Omental fat pad (tissue), 4 donors: Measurements from ENCODE around the gene OR6F1. TPM values are rescaled to one million over a fixed set of nuclear protein-coding genes. Genes with fewer than 3 reads are reported as not detected.
"Not testable (repeated sequence)": the region's sequence is repeated elsewhere in the genome, so short reads cannot be mapped to it uniquely, and the experiment has no call there.

Source experiments
- ATAC-seq: fragments of 150-250 bp; one replicate; pipeline ENCODE4 v1.9.1; 2016; ENCODE audit warnings: mild to moderate bottlenecking, moderate library complexity; ENCODE audit not compliant: low FRiP score
- DNase-seq: peaks from one replicate; pipeline ENCODE4 v3.0.0-alpha.2; 2019; ENCODE audit warnings: low spot score
- total RNA-seq, 4 donors: library from RNA; depleted of rRNA; stranded (reverse); fragments of >200 nt; gene quantifications; one replicate each; pipeline ENCODE4 v1.1.0, GENCODE V29; 2016
- TF ChIP-seq, protein P1 (sequence below), 3 donors: fragments of 450-650 bp; IDR thresholded peaks; one replicate each; pipeline ENCODE4 v1.5.1; 2016 to 2017; ENCODE audit warnings: antibody characterized with exemption in 3 of 3, mild to moderate bottlenecking in 3 of 3, moderate library complexity in 2 of 3

The OR6F1 gene
- not detected for total RNA-seq

DNA sequence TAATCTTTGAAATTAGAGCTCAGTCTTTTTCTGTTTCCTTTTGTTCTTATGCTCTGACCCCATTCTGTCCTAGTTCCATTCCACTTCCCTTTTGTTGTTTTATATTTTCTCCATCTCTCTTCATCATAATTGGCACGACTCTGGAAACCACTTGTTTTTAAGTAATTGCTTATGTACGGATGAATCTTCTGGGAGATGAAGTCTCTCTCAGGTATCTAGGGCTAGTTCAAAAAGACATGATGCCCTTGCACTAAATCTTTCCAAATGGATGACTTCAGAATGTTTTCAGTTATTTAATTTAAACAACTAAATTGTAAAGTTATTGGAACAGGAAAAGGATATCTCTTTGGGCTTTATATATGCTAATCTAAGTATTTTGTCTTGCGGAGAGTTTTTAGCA lies at the start of gene OR6F1:
Gene OR6F1 (minus strand): TSS at position 101 of the 400 bp plus-strand sequence. CDS start 3,891 bp downstream, outside the sequence.
- no peak for ATAC-seq
- no peak for DNase-seq
- TF ChIP-seq, protein P1, sequence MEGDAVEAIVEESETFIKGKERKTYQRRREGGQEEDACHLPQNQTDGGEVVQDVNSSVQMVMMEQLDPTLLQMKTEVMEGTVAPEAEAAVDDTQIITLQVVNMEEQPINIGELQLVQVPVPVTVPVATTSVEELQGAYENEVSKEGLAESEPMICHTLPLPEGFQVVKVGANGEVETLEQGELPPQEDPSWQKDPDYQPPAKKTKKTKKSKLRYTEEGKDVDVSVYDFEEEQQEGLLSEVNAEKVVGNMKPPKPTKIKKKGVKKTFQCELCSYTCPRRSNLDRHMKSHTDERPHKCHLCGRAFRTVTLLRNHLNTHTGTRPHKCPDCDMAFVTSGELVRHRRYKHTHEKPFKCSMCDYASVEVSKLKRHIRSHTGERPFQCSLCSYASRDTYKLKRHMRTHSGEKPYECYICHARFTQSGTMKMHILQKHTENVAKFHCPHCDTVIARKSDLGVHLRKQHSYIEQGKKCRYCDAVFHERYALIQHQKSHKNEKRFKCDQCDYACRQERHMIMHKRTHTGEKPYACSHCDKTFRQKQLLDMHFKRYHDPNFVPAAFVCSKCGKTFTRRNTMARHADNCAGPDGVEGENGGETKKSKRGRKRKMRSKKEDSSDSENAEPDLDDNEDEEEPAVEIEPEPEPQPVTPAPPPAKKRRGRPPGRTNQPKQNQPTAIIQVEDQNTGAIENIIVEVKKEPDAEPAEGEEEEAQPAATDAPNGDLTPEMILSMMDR (IDR thresholded peaks at IDR 0.05), result no peak

DNA sequence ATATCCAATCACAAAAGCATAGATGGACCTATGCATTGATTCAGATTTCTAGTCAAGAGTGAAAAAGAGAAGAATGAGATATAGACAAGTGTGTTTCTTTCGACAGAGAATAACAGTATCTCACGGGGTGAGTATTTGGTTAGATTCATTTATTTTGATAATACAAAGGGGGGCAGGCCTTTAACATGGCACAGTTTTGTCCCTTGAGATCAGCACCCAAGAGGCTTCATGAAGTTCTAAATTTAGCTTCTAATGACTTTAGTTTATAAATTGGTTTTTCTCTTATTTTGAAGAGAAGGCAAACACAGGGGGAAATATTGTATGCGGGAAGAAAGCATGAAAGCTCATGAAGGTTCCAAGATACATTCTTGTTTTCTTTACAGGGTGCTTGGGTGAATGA lies 44.0 kb upstream of the OR6F1 start, which contains the start of gene OR1C1:
Gene OR1C1 (minus strand): TSS at position 101 of the 400 bp plus-strand sequence. CDS start 2,150 bp downstream, outside the sequence.
- DNase-seq, result no peak
- TF ChIP-seq, protein P1 (IDR thresholded peaks at IDR 0.05), result no peak
- ATAC-seq, result no peak

DNA sequence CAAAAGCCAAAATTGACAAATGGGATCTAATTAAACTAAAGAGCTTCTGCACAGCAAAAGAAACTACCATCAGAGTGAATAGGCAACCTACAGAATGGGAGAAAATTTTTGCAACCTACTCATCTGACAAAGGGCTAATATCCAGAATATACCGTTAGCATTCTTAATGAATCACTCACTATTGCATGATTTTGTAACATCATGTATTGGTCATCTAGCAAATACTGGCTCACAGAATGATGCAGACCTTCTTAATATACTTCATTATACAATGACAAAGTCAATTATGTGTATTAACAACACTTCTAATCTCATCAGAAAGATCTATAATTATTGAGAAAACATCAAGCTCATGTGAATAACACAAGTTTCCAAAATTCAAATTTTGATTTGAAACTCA lies 37.9 kb upstream of the OR6F1 start:
- not testable (repeated sequence) for DNase-seq, ATAC-seq

DNA sequence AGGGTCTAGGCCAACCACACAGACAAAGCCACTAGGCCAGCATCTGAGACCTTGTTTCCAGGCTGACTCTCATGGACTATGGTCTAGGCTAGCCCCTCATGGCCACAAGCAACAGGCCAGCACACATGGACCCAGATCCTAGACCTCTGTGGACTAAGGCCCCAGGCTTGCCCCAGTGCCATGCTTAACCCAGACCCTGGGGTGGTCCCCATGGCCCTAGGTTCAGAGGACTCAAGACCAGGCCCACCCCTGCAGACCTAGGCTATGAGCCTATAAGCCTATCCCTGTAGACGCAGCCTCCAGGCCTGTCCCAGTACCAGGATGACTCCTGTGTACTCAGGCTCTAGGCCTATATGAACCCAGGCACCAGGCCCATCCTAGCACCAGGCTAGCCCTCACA lies 33.4 kb upstream of the OR6F1 start:
- DNase-seq (no peak), ATAC-seq (no peak)
- TF ChIP-seq, protein P1 (IDR thresholded peaks at IDR 0.05), result no peak

DNA sequence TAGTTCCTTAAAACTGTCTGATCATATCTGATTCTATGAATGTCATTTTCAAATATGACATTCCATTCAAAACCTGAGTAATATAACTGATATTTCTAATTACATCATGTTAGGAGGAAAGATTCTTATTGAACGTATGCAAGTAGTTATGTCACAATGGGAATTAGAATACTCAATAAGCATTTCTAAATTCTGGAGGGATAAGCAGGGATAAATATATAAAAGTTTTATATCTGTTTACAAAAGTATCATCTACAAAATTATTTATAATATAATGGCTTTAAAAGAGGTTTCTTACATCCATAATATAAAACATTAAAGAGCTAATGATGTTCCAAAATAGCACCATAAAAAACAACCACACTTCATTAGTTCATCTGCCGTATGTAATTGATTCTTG lies 31.6 kb upstream of the OR6F1 start, which contains the start of gene OR14A2:
Gene OR14A2 (minus strand): TSS at position 101 of the 400 bp plus-strand sequence.
- ATAC-seq, result no peak
- TF ChIP-seq, protein P1 (IDR thresholded peaks at IDR 0.05), result no peak
- DNase-seq, result no peak

DNA sequence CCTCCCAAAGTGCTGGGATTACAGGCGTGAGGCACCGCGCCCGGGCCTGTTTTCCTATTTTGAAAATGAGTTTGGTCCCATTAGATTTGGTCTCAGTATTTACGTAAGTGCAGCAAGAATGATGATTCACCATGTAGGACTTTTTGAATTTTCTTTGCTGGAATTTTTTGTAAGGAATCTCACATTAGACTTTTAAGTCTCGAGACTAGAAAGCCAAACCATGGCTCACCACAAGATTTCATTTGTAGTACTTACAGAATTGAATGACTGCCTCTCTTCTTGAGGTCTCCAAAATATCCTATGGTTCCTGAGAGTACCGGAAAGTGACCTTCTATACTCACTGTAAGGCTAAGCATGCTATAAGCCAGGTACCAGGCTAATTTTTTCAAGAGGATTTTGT lies 31.2 kb upstream of the OR6F1 start:
- TF ChIP-seq, protein P1 (IDR thresholded peaks at IDR 0.05), result no peak
- DNase-seq (no peak), ATAC-seq (no peak)

DNA sequence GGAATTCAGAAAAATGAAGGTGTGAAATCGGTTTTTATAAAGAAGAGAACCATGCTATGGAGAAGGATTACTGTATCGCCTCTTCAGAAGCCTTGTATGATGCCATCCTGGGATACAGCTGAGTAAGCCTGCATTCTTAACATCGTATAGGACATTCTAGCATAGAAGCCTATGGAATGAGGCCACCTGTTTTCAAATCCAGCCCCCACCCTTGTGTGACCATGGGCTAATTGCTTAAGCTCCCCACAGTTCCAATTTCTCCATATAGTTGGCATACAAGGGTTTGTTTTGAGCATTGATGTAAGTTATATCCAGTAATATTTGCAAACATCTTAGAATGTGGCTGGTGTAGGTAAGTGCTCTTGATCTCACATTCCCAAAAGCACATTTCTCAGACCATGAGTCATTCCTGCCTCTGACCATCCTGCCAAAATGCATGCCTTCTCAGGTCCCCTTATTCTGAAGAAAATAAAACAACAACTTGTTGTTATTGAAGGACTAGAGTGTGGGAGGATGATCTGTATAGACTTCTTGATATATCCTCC lies 30.0 kb upstream of the OR6F1 start:
- ATAC-seq (no peak), DNase-seq (no peak)
- TF ChIP-seq, protein P1 (IDR thresholded peaks at IDR 0.05), result no peak

DNA sequence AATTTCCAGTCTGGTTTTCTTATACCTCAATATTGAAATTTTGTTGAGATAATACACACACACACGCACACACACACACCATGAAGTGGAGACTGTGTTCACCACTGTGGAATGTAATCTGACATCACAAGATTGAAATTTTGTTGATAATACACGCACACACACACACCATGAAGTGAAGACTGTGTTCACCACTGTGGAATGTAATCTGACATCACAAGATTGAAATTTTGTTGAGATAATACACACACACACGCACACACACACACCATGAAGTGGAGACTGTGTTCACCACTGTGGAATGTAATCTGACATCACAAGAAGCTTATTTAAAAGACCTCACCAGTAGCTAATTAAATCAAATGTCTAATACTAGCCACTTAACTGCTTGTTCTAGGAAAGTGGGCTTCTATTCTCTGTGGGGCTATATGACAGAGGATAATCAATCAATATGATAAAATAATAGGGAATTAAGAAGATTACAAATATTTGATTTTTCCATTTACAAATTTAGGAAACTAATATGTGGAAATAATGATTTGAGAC lies 25.8 kb upstream of the OR6F1 start:
- not testable (repeated sequence) for DNase-seq, ATAC-seq
